Measurements from ENCODE around the gene PLEKHN1.

DNA sequence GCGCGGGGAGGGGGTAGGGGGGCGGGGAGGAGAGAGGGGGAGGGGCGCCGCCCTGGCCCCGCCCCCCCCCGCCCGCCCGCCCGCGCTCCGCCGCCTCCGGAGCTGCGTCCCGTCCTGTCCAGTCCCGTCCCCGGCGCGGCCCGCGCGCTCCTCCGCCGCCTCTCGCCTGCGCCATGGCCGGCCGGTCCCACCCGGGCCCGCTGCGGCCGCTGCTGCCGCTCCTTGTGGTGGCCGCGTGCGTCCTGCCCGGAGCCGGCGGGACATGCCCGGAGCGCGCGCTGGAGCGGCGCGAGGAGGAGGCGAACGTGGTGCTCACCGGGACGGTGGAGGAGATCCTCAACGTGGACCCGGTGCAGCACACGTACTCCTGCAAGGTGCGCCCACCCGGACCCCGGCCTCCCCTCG lies 53.7 kb downstream of the PLEKHN1 start, which contains the start of gene AGRN:
- TF ChIP-seq, protein P1, sequence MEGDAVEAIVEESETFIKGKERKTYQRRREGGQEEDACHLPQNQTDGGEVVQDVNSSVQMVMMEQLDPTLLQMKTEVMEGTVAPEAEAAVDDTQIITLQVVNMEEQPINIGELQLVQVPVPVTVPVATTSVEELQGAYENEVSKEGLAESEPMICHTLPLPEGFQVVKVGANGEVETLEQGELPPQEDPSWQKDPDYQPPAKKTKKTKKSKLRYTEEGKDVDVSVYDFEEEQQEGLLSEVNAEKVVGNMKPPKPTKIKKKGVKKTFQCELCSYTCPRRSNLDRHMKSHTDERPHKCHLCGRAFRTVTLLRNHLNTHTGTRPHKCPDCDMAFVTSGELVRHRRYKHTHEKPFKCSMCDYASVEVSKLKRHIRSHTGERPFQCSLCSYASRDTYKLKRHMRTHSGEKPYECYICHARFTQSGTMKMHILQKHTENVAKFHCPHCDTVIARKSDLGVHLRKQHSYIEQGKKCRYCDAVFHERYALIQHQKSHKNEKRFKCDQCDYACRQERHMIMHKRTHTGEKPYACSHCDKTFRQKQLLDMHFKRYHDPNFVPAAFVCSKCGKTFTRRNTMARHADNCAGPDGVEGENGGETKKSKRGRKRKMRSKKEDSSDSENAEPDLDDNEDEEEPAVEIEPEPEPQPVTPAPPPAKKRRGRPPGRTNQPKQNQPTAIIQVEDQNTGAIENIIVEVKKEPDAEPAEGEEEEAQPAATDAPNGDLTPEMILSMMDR (IDR thresholded peaks at IDR 0.05) = no peak
- TF ChIP-seq POLR2A (IDR thresholded peaks at IDR 0.05) = no peak
- TF ChIP-seq POLR2AphosphoS5 (IDR thresholded peaks at IDR 0.05) = no peak
- TF ChIP-seq EP300 (IDR thresholded peaks at IDR 0.05; ENCODE audit: low read depth) = no peak

All from transverse colon (tissue), 4 donors.